Muscle of leg (tissue), 11 donors: ENCODE measurements around the gene CCNI. TPM values are rescaled to one million over a fixed set of nuclear protein-coding genes. Genes with fewer than 3 reads are reported as not detected.
"Not testable (repeated sequence)": the region's sequence is repeated elsewhere in the genome, so short reads cannot be mapped to it uniquely, and the experiment has no call there.

Experiments used
- DNase-seq: peaks from one replicate; pipeline ENCODE4 v3.0.0; 2013
- H3K27ac ChIP-seq: one replicate; pipeline ENCODE4 v1.5.1; 2013; ENCODE audit warnings: mild to moderate bottlenecking, low read length, control low read depth
- H3K27me3 ChIP-seq: one replicate; pipeline ENCODE4 v1.6.1; 2013; ENCODE audit warnings: low read length; ENCODE audit not compliant: control insufficient read depth, insufficient read depth
- H3K36me3 ChIP-seq: one replicate; pipeline ENCODE4 v1.6.1; 2013; ENCODE audit warnings: low read length; ENCODE audit not compliant: control insufficient read depth, insufficient read depth
- H3K4me1 ChIP-seq: one replicate; pipeline ENCODE4 v1.6.1; 2013; ENCODE audit warnings: low read length; ENCODE audit not compliant: control insufficient read depth, insufficient read depth
- H3K4me3 ChIP-seq: one replicate; pipeline ENCODE4 v1.5.1; 2013; ENCODE audit warnings: low read length, control low read depth
- H3K9me3 ChIP-seq: replicated peaks from 2 replicates; pipeline ENCODE4 v1.6.1; 2013; ENCODE audit warnings: low read depth, low read length; ENCODE audit not compliant: control insufficient read depth
- WGBS: methylation state at CpG from one replicate; pipeline ENCODE4 v1.1.5; 2013; ENCODE audit warnings: missing lambda C conversion rate; ENCODE audit not compliant: insufficient coverage; 5-methylcytosine and 5-hydroxymethylcytosine counted together
- polyA plus RNA-seq, 8 donors: library from polyadenylated mRNA; unstranded; fragments of 120-200 nt; gene quantifications; one replicate each; pipeline versions ENCODE4 v1.2.1 to v1.2.3, GENCODE V29; 2013; ENCODE audit warnings: inconsistent platforms in 1 of 8, low replicate concordance in 1 of 8; ENCODE audit not compliant: insufficient read length in 8 of 8, insufficient read depth in 1 of 8
- total RNA-seq: library from RNA; stranded (reverse); fragments of 120-200 nt; gene quantifications from one replicate; pipeline ENCODE4 v1.2.4, GENCODE V29; 2013

CCNI gene
- total and polyA plus RNA-seq, 9 donors: 124 to 334 (median 258) TPM

DNA sequence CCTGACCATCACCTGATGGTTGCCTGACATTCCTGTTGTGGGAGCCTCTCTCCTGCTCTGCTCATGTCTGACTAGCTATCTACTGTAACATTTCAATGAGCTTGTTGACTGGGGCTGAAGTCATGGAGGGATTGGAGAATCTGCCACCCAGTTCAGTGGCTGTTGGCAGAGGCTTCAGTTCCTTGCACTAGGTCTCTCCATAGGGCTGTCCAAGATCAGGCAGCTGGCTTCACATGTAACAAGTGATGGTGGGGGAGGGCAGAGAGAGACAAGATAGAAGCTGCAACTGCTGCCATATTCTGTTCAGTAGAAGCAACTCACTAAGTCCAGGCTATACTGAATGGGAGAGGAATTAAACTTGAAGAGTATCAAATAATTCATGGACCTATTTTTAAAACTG is 14.1 kb upstream of the CCNI start:
- no peaks in the 10 kb centered on the region for H3K9me3 ChIP-seq
- DNase-seq: peak; percentile 65
- H3K4me1 ChIP-seq: no peaks in the 10 kb centered on the region
- H3K36me3 ChIP-seq: no peaks in the 10 kb centered on the region
- no peaks in the 10 kb centered on the region for H3K27me3 ChIP-seq
- H3K27ac ChIP-seq: no peak overlapping the region
- no peak overlapping the region for H3K4me3 ChIP-seq

DNA sequence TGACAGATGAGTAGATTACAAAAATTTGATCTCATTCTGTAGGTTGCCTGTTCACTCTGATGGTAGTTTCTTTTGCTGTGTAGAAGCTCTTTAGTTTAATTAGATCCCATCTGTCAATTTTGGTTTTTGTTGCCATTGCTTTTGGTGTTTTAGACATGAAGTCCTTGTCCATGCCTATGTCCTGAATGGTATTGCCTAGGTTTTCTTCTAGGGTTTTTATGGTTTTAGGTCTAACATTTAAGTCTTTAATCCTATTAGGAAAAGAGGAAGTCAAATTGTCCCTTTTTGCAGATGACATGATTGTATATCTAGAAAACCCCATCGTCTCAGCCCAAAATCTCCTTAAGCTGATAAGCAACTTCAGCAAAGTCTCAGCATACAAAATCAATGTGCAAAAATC is 11.2 kb upstream of the CCNI start:
- H3K4me3 ChIP-seq, H3K27ac ChIP-seq, H3K36me3 ChIP-seq, DNase-seq, H3K27me3 ChIP-seq, H3K4me1 ChIP-seq, H3K9me3 ChIP-seq: not testable (repeated sequence)
- WGBS: no CpG with 5 or more reads among the region's 1 CpG

DNA sequence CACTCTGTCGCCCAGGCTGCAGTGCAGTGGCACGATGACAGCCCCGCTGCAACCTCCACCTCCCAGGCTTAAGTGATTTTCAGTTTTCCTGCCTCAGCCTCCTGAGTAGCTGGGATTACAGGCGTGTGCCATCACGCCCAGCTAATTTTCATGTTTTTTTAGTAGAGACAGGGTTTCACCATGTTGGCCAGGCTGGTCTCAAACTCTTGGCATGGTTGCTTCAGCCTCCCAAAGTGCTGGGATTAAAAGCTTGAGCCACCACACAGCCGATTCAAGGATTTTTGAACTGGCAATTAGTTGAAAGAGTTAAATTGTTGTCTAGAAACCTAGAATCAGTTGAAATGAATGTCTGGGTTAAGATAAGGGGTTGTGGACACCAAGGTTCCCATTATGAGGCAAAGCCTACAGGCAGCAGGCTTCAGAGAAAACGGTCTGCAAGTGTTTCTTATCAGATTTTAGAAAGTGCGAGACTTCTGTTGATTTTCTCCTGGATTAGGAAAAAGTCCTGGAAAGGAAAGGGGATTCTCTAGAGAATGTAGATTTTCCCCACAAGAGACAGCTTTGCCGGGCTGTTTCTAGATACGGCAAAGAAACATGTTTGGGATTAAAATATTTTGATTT is 8.3 kb upstream of the CCNI start:
- no peaks in the 10 kb centered on the region for H3K36me3 ChIP-seq
- no peak overlapping the region for H3K4me3 ChIP-seq
- no peak for DNase-seq
- no peaks in the 10 kb centered on the region for H3K27me3 ChIP-seq
- H3K4me1 ChIP-seq: peaks cover 3% of the 10 kb centered on the region
- H3K9me3 ChIP-seq: no peaks in the 10 kb centered on the region
- H3K27ac ChIP-seq: no peak overlapping the region
- 56% methylated on average over 4 of the region's 10 CpGs for WGBS

DNA sequence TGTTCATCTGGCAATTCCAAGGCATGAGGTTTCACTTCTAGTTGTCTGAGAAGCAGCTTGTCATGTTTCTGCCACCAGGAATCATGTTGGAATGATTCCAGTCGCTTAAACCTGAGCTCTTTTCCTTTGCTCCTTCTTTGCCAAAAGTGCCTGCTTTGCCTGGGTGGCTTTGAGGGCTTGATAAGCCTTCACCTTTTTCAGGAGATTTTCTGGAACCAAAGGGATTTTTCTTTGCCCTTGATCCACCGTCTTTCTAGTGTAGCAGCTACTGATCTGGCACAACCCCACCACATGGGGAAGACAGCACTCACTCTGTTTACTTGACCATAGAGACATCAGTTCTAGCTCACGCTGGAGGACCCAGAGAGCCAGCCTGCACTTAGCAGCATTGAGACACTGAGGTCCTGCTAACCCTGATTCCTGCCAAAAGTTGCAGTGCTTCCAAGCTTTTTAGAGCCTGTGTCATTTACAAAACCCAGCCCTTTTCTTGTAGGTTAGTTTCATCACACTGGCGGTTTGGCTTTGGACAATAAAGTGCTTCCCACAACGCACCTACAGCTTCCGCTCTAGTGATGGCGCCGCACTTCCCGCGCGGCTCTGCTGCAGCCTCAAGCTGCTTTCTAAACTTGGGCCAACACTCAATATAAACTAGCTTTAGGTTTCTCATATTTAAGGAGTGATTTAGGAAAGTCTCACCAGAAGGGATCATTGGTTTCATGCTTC is 7.3 kb upstream of the CCNI start:
- WGBS: 71% methylated on average over 2 of the region's 11 CpGs
- DNase-seq: peak; percentile 14
- Histone ChIP-seq H3K27me3 (no peaks in the 10 kb centered on the region), H3K36me3 (no peaks in the 10 kb centered on the region), H3K9me3 (no peaks in the 10 kb centered on the region), H3K27ac (no peak overlapping the region), H3K4me3 (no peak overlapping the region), H3K4me1 (peaks cover 3% of the 10 kb centered on the region)

DNA sequence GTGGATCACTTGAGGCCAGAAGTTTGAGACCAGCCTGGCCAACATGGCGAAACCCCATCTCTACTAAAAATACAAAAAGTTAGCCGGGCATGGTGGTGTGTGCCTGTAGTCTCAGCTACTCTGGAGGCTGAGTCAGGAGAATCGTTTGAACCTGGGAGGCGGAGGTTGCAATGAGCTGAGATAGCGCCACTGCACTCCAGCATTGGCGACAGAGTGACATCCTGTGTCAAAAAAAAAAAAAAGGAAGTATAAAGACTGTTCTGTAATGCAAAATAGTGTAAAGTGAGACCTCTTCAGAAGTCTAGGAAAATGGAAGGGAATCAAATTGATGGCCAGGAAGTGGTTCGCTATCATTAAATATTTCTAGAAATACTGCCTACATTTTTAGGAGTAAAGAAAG is 5.0 kb upstream of the CCNI start:
- not testable (repeated sequence) for H3K36me3 ChIP-seq, H3K27ac ChIP-seq, DNase-seq, H3K9me3 ChIP-seq, H3K27me3 ChIP-seq, H3K4me3 ChIP-seq
- 68% methylated on average over 4 of the region's 7 CpGs for WGBS
- H3K4me1 ChIP-seq: peaks cover 14% of the 10 kb centered on the region

DNA sequence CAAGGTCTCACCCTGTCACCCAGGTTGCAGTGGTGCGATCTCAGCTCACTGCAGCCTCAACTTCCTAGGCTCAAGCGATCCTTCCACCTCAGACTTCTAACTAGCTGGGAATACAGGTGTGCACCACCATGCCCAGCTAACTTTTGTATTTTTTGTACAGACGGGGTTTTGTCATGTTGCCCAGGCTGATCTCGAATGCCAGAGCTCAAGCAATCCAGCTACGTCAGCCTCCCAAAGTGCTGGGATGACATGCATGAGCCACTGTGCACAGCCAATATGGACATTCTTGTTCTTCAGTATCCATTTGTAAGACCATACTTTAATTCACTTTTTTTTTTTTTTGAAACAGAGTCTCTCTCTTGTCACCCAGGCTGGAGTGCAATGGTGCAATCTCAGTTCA is 3.5 kb upstream of the CCNI start:
- no peaks in the 10 kb centered on the region for H3K36me3 ChIP-seq
- no peaks in the 10 kb centered on the region for H3K9me3 ChIP-seq
- H3K4me3 ChIP-seq: no peak overlapping the region
- peaks cover 18% of the 10 kb centered on the region for H3K4me1 ChIP-seq
- no peak overlapping the region for H3K27ac ChIP-seq
- no peak for DNase-seq
- WGBS: 93% methylated on average over 4 of the region's 5 CpGs
- H3K27me3 ChIP-seq: no peaks in the 10 kb centered on the region

DNA sequence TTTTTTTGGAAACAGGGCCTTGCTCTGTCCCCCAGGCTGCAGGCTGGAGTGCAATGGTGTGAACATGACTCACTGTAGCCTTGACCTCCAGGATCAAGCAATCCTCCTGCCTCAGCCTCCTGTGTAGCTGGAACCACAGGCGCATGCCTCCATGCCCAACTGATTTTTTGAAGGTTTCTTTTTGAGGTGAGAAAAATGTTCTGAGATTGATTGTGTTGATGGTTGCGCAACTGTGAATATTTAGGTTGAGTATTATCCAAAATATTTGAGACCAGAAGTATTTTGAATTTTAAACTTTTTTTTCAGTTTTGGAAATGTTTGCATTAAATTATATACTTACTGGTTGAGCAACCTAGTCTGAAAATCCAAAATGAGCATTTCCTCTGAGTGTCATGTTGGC is 2.6 kb upstream of the CCNI start:
- Histone ChIP-seq H3K36me3 (no peaks in the 10 kb centered on the region), H3K9me3 (no peaks in the 10 kb centered on the region), H3K4me3 (no peak overlapping the region), H3K4me1 (peaks cover 18% of the 10 kb centered on the region), H3K27ac (no peak overlapping the region), H3K27me3 (no peaks in the 10 kb centered on the region)
- DNase-seq: no peak
- WGBS: 80% methylated on average over 1 of the region's 2 CpGs

DNA sequence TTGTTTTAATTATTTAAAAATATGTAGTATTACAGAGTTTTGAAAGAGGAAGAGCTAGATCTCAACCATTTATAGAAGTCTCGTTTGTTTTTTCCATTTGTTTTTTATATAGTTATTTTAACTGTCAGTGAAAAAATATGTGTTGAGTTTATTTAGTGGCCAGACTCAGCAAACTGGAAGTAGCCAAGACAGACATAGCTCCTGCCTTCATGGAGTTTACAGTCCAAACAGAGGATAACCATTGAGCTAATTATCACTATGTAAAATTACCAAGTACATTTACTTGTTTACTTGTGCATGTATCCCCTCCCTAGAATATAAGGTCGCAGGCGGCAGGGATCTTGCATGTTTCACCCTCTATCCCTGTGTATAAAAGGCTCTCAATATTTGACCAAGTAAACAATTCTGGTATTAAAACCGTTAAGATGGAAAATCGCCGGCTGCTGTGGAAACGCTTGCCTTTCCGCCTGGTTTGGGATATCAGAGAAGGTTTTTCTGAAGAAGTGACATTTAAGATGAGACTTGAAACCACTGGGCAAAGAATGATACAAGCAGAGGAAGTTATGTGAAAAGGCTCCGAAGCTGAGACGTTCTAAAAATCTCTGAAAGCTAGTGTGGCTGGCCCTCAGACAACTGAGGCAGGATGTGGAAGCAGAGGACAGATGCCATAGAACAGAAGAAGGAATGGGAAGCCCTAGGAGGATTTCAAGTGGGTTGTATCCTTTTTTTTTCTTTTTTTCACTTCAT is 1.3 kb upstream of the CCNI start:
- Histone ChIP-seq H3K4me1 (peaks cover 20% of the 10 kb centered on the region), H3K4me3 (peak overlapping the region; percentile 88), H3K36me3 (no peaks in the 10 kb centered on the region), H3K27me3 (no peaks in the 10 kb centered on the region), H3K27ac (peak overlapping the region; percentile 99), H3K9me3 (no peaks in the 10 kb centered on the region)
- 79% methylated on average over 9 of the region's 10 CpGs for WGBS
- peak; percentile 22 for DNase-seq

DNA sequence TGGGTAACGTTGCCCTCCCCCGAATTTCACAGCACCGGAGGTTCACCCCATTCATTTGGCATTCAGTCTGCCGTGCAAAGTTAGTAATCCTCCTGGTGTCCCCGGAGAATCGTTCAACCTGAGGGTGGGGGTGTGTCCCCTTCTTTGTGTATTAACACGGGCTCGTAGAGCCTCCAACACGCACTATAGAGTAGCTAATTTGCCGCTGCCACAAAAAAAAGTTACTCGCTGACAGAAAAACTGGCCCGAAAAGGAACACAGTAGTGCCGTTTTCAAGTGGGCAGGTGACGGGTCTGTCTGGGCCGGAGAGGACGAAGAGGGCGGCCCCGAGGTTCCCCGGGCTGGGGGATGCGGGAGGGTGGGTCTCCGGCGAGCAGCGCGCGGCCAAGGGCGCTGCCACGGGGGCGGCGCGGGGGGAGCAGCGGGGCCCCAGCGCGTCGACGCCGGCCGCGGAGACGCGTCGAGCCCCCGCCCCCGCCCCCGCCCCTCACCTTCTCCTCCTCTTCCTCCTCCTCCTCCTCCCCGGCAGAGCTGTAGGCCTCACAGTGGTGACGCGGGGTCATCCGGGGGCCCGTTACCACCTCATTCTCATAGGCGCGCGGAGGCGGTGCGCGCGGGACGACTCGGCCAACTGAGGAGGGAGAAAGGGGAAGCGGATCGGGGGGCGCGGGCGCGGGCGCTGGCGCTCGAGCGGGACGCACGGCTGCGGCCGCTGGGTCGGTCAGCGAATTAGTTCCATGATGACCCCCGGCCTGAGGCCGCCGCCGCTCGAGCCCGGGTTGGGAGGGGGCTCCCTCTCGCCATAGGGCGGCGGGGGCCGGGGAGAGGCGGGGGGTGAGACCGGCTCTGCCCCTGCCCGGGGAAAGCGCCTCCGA is 571 bp downstream of the CCNI start:
- under 1% methylated on average over 68 of the region's 89 CpGs for WGBS
- Histone ChIP-seq H3K36me3 (no peaks in the 10 kb centered on the region), H3K4me3 (peak overlapping the region; percentile 88), H3K27me3 (no peaks in the 10 kb centered on the region), H3K27ac (peak overlapping the region; percentile 99), H3K9me3 (no peaks in the 10 kb centered on the region), H3K4me1 (peaks cover 20% of the 10 kb centered on the region)
- peak; percentile 93 for DNase-seq
